Measurements from ENCODE around the gene RAB11FIP5.
"Not testable (repeated sequence)": the region's sequence is repeated elsewhere in the genome, so short reads cannot be mapped to it uniquely, and the experiment has no call there.

Gene RAB11FIP5

DNA sequence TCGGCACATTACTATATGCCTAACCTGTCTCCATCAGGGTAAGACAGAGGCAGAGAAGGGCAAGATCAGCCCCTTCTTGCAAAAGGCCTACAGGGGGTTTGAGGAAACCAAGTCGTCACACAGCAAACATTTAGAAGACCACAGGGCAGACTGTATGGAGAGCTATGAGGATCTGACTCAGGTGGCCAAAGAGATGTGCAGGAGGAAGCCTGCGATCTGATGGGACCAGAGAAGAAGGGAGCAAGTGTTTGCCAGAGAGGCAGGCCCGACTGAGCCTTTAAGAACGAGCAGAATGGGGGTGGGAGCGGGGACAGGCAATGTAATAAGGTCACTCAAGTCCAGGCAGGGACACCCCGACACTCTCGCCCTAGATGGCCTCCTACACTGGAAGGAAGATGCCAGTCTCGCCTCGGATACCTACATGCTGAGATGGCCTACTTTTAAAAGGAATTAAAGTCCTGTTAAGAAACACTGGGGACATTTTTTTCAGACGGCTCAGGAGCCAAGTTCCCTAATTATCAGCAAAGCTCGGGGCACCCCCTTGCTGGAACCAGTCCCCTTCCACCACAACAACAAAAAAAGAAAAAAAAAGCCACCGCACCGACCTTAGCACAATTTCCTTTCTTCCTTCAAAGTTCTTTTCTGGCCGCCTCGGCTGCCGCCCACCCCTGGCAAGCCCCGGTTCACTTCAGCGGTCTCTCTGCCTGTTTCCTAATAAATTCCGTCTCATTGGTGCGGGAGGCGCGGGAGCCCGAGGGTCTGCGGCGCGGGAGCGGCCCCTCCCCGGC, 42.7 kb downstream of the RAB11FIP5 start:
- DNase-seq: no peak

DNA sequence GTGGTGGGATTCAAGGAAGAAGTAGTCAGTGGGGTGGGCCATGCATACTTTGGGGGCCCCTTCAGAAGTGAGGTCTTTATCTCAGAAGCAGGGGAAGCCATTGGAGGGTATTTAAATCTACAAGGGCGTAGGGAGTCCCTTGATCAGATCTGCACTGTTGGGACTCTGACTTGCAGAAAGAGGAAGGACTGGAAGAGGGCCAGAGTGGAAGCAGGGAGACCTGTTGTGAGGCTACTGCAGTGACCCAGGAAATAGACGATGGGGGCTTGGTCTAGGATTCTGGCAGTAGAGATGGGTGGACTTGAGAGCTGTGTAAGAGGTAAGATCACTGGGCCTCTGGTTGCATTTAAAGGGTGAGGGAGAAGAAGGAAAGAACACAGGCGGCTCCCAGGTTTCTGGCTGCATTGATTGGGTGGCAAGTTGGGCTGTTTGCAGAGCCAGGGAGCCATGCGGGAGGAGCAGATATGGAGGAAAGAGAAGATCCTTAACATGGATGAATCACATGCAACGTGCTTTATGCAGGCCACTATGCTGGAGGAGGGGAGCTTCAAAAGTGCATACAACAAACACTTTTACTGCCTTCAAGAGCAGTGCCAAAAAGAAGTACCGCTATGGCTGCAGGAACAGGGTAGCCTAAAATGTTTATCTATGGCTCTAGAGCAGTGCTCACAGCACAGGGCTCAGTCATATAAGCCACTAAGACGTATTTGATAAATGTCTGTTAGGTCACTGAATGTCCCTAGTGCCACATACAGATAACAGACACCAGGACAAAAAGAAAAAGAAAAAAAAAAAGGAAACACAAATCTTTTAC, 43.5 kb downstream of the RAB11FIP5 start:
- DNase-seq: no peak

GRCh38 chr2:73068147-73068546, 44.6 kb downstream of the RAB11FIP5 start:
- no peak for DNase-seq

DNA sequence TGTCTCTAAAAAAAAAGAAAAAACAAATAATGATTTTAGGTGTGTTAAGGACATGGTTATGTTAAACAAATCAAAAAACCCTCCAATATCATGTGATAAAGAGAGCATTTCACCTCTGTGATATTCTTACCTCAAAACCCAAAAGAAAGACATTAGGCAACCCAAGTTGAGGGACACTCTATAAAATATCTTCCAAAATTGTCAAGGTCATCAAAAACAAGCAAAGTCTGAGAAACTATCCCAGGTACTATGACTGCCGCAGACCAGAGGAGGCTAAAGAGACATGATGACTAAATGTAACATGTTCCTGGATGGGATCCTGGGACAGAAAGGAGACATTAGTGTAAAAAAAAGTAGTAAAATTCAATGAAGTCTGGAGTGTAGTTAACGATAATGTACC, 45.7 kb downstream of the RAB11FIP5 start:
- DNase-seq: no peak

DNA sequence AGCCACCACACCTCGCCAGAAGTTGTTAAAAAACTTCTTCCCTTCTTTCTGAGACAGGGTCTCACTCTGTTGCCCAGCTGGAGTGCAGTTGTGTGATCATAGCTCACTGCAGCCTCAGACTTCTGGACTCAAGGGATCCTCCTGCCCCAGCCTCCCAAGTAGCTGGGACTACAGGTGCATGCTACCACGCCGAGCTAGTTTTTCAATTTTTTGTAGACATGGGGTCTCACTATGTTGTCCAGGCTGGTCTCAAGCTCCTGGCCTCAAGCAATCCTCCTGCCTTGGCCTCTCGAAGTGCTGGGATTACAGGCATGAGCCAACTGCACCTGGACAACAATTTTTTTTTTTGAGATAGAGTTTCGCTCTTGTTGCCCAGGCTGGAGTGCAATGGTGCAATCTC, 47.7 kb downstream of the RAB11FIP5 start:
- not testable (repeated sequence) for DNase-seq

GRCh38 chr2:73063909-73064875, 48.6 kb downstream of the RAB11FIP5 start:
- DNase-seq: no peak

GRCh38 chr2:73063472-73063871, 49.3 kb downstream of the RAB11FIP5 start:
- DNase-seq: no peak

- DNase-seq: no peak
Measured at GRCh38 chr2:73059106-73059505, 53.6 kb downstream of the RAB11FIP5 start.

- no peak for DNase-seq
Measured at GRCh38 chr2:73054980-73055379, 57.8 kb downstream of the RAB11FIP5 start.

DNA sequence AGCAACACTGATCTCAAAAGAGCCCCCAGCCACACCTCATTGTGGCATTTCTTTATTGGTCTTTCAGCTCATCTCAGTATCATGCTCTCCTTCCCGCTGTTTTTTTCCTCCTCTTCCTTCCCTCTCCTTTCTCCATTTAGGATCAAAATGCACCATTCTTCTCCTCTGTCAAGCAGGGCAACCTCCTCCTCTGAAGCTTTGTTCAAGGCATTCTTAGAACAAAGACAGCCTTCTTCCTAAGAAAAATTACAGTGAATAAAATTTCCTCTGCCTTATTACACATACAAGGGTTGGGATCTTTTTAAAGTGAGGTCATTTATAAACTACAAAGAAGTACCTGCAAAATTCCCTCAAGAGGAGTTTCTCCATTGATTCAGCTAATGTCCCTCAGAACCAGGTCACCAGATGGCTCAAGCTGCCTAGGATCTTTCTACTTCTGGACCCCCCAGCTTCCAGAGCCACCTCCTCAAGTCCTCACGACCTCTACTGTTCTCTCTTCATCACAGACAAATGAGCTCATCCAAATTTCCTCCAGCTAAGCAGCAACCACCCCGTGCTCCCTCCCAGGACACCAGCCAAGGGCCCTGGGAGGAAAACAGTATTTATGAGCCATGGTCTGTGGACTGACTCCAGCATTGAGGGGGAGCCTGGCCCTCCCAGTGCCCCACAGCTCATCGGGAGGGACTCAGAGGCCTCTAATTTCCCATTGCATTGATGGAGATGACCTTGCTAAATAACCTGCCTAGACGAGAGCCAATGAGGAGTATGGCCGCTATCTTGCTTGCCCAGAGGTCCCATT, 59.2 kb downstream of the RAB11FIP5 start:
- no peak for DNase-seq

DNA sequence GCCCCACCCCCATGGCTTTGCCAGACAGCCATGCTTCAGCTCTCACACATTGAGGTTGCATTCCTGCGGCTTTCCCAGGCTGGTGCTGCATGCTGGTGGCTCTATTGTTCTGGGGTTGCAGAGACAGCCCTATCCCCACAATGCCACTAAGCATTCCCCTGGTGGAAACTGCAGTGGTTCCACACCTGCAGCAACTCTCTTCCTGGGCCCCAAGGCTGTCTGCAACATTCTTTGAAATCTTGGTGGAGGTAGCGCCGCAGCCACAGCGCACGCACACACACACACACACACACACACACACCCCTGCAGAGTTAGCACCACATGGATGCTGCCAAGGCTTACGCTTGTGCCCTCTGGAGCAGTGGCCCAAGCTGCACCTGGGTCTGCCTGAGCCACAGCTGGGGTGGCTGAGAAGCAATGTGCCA, 62.6 kb downstream of the RAB11FIP5 start:
- no peak for DNase-seq

GRCh38 chr2:73043929-73044832, 68.6 kb downstream of the RAB11FIP5 start:
- DNase-seq: no peak

DNA sequence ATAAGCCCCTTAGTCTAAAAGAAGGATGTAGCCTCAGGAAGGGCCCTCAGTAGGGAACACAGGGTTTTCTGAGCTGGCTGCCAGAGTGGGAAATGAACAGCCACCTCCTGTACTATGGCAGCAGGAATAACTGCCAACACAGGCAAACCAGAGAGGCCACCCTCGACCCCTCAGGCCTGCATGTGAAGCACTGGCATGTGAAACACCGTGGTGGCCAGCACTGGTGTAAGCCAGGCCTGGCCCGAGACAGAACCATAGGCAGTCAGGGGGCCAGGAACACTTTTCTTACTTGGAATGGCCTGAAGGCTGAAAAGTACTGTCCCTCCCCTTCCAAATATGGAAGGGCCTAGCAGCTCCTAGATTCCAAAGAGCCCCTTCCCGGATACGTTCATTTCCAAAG, 69.5 kb downstream of the RAB11FIP5 start:
- DNase-seq: peak; percentile 64

DNA sequence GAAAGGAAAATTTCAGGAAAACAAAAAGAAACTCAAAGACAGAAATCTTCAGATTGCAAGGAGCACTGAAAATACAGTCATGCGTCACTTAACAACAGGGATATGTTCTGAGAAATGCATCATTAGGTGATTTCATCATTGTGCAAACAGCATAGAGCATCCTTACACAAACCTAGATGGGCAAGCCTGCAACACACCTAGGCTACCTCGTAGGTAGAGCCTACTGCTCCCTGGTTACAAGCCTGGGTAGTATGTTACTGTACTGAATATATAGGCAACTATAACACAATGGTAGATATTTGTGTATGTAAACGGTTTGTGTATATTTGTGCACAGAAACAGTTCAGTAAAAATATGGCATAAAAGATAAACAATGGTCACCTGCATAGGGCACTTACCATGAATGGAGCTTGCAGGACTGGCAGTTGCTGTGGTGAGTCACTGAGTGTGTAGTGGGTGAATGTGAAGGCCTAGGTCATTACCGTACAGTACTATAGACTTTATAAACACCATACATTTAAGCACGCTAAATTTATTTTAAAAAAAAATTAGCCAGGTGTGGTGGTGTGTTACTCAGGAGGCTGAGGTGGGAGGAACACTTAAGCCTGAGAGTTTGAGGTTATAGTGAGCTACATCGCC, 74.7 kb downstream of the RAB11FIP5 start:
- DNase-seq: no peak

DNA sequence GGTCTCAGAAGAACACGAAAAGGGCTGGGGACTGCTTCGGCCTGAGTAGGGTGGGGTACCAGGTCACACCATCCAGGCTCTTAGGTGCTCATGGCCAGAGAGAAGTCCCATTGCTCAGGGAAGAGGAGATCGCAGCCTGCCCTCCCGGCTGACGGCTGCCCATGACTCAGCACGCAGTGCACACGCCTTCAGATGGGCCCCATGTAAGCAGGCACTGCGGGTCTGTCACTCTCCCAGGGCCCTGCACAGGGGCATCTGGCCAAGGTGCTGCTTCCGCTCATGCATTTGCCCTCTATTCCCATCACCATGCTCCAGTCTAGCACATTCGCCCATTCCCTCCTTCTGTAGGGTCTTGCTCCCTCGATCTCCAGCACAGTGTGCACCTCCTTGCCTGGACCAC, 76.0 kb downstream of the RAB11FIP5 start:
- no peak for DNase-seq

GRCh38 chr2:73035899-73036711, 76.6 kb downstream of the RAB11FIP5 start:
- DNase-seq: peak; percentile 61

- no peak for DNase-seq
Measured at GRCh38 chr2:73034661-73035375, 77.9 kb downstream of the RAB11FIP5 start.

DNA sequence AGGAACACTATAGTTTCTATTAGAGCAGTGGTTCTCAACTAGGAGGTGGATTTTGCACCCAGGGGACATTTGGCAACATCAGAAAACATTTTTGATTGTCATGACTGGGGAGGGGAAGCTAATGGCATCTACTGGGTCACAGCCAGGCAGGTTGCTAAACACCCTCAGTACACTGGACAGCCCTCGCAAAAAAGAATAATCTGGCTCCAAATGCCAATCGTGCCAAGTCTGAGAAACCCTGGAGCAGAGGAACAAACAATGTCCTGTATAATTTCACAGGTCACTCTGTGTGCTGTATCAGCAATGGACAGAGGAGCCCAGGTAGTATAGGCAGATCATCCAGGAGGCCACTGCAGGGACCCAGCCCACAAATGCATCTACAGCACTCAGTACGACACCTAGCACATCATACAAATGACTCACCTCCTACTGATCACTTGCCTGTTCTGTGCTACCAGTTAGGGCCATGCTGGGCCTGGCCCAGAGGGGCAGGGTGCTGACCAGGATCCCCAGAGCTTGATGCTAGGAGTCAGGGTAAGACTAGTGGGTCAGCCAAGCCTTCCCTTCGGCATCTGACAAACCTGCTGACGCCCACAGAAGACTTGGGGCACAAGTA, 78.9 kb downstream of the RAB11FIP5 start:
- DNase-seq: no peak

All from NCI-H82 (cell line).